HepG2 (cell line): ENCODE measurements around the gene RPS2. TPM values are rescaled to one million over a fixed set of nuclear protein-coding genes. Genes with fewer than 3 reads are reported as not detected.

ENCODE experiments used
- ATF7 ChIP-seq, 2 experiments: fragments of 450-650 bp in 1 of 2; sonication (generic) in 1 of 2; formaldehyde crosslinking in 1 of 2; IDR thresholded peaks; 2 replicates each; pipeline versions ENCODE4 v1.4.0 to v1.6.1; 2016 to 2020; ENCODE audit warnings: antibody characterized with exemption in 1 of 2, mild to moderate bottlenecking in 1 of 2, missing genetic modification reagents in 1 of 2
- BHLHE40 ChIP-seq: IDR thresholded peaks from 2 replicates; pipeline ENCODE4 v1.6.1; 2011; ENCODE audit warnings: low read length, improper control_type of control experiment
- CHCHD3 ChIP-seq: sonication (generic); formaldehyde crosslinking; IDR thresholded peaks from 2 replicates; pipeline ENCODE4 v1.8.0; 2022; ENCODE audit warnings: mild to moderate bottlenecking, missing genetic modification reagents, moderate library complexity
- DDIT3 ChIP-seq: sonication (generic); formaldehyde crosslinking; IDR thresholded peaks from 2 replicates; pipeline ENCODE4 v1.4.0; 2020; ENCODE audit warnings: mild to moderate bottlenecking, missing genetic modification reagents
- FIP1L1 ChIP-seq: fragments of 200-400 bp; formaldehyde crosslinking; IDR thresholded peaks from 2 replicates; pipeline ENCODE4 v1.6.1; 2018; ENCODE audit warnings: low read depth, mild to moderate bottlenecking, low read length, moderate library complexity, borderline replicate concordance; ENCODE audit not compliant: insufficient read depth
- KAT2B ChIP-seq: fragments of 150-350 bp; IDR thresholded peaks from 2 replicates; pipeline ENCODE4 v1.6.1; 2014; ENCODE audit warnings: low read depth, low read length, borderline replicate concordance
- MAF1 ChIP-seq: sonication (generic); formaldehyde crosslinking; IDR thresholded peaks from 2 replicates; pipeline ENCODE4 v1.5.0; 2020; ENCODE audit warnings: missing genetic modification reagents, borderline replicate concordance
- MATR3 ChIP-seq: sonication (generic); formaldehyde crosslinking; IDR thresholded peaks from 2 replicates; pipeline ENCODE4 v1.4.0; 2020; ENCODE audit warnings: missing genetic modification reagents
- MIER3 ChIP-seq: IDR thresholded peaks from 2 replicates; pipeline ENCODE4 v1.6.1; 2016; ENCODE audit warnings: missing compliant biosample characterization, borderline replicate concordance
- MTF2 ChIP-seq: sonication (generic); formaldehyde crosslinking; IDR thresholded peaks from 2 replicates; pipeline ENCODE4 v1.5.0; 2020; ENCODE audit warnings: missing genetic modification reagents, borderline replicate concordance
- NBN ChIP-seq: fragments of 450-650 bp; conservative IDR thresholded peaks from 2 replicates; pipeline ENCODE4 v1.6.1; 2017
- NFE2L1 ChIP-seq: sonication (generic); formaldehyde crosslinking; IDR thresholded peaks from 2 replicates; pipeline ENCODE4 v1.4.0; 2020; ENCODE audit warnings: missing genetic modification reagents, mild to moderate bottlenecking, borderline replicate concordance
- PCBP2 ChIP-seq: fragments of 200-400 bp; formaldehyde crosslinking; optimal IDR thresholded peaks from 2 replicates; pipeline ENCODE3; 2018; ENCODE audit warnings: low read length, low read depth; ENCODE audit not compliant: poor library complexity, severe bottlenecking
- PHF20 ChIP-seq: sonication (generic); formaldehyde crosslinking; IDR thresholded peaks from 2 replicates; pipeline ENCODE4 v1.5.0; 2020; ENCODE audit warnings: mild to moderate bottlenecking, missing genetic modification reagents
- PLRG1 ChIP-seq: fragments of 450-650 bp; conservative IDR thresholded peaks from 2 replicates; pipeline ENCODE4 v1.6.1; 2016
- POGZ ChIP-seq: sonication (generic); formaldehyde crosslinking; IDR thresholded peaks from 2 replicates; pipeline ENCODE4 v1.4.0; 2020; ENCODE audit warnings: mild to moderate bottlenecking, missing genetic modification reagents
- SALL2 ChIP-seq: sonication (generic); formaldehyde crosslinking; IDR thresholded peaks from 2 replicates; pipeline ENCODE4 v1.8.1; 2023; ENCODE audit warnings: mild to moderate bottlenecking, missing genetic modification reagents, inconsistent platforms
- SIN3A ChIP-seq: IDR thresholded peaks from 2 replicates; pipeline ENCODE4 v1.6.1; 2011; ENCODE audit warnings: low read depth, mild to moderate bottlenecking, control low read depth, low read length, borderline replicate concordance
- TGIF2 ChIP-seq: IDR thresholded peaks from 2 replicates; pipeline ENCODE4 v1.6.1; 2016; ENCODE audit warnings: control low read depth, missing compliant biosample characterization
- TRIM22 ChIP-seq: fragments of 450-650 bp; IDR thresholded peaks from 2 replicates; pipeline ENCODE4 v1.6.1; 2017
- XRCC5 ChIP-seq: fragments of 200-400 bp; formaldehyde crosslinking; optimal IDR thresholded peaks from 2 replicates; pipeline ENCODE3; 2017; ENCODE audit warnings: mild to moderate bottlenecking, low read length
- ZC3H4 ChIP-seq: sonication (generic); formaldehyde crosslinking; IDR thresholded peaks from 2 replicates; pipeline ENCODE4 v1.4.0; 2020; ENCODE audit warnings: missing genetic modification reagents, borderline replicate concordance
- ZFP1 ChIP-seq: IDR thresholded peaks from 2 replicates; pipeline ENCODE4 v1.6.1; 2016
- ZFX ChIP-seq: sonication (generic); formaldehyde crosslinking; IDR thresholded peaks from 2 replicates; pipeline ENCODE4 v1.4.0; 2020; ENCODE audit warnings: mild to moderate bottlenecking, low read depth, missing genetic modification reagents, moderate library complexity
- ZKSCAN5 ChIP-seq: sonication (generic); formaldehyde crosslinking; IDR thresholded peaks from 2 replicates; pipeline ENCODE4 v1.5.1; 2020; ENCODE audit warnings: mild to moderate bottlenecking, missing genetic modification reagents
- ZNF232 ChIP-seq: sonication (generic); formaldehyde crosslinking; IDR thresholded peaks from 2 replicates; pipeline ENCODE4 v1.4.0; 2020; ENCODE audit warnings: missing genetic modification reagents, borderline replicate concordance
- ZNF30 ChIP-seq: sonication (generic); formaldehyde crosslinking; IDR thresholded peaks from 2 replicates; pipeline ENCODE4 v1.5.0; 2020; ENCODE audit warnings: mild to moderate bottlenecking, missing genetic modification reagents
- ZNF446 ChIP-seq: sonication (generic); formaldehyde crosslinking; IDR thresholded peaks from 2 replicates; pipeline ENCODE4 v1.5.0; 2020; ENCODE audit warnings: mild to moderate bottlenecking, missing genetic modification reagents
- ZNF761 ChIP-seq: sonication (generic); formaldehyde crosslinking; conservative IDR thresholded peaks from 2 replicates; pipeline ENCODE4 v1.4.0; 2020; ENCODE audit warnings: mild to moderate bottlenecking, missing genetic modification reagents
- ZNF777 ChIP-seq: sonication (generic); formaldehyde crosslinking; IDR thresholded peaks from 2 replicates; pipeline ENCODE4 v1.4.0; 2020; ENCODE audit warnings: missing genetic modification reagents
- ZNF788 ChIP-seq: sonication (generic); formaldehyde crosslinking; IDR thresholded peaks from 2 replicates; pipeline ENCODE4 v1.5.0; 2020; ENCODE audit warnings: mild to moderate bottlenecking, missing genetic modification reagents, borderline replicate concordance
- ZSCAN25 ChIP-seq: sonication (generic); formaldehyde crosslinking; IDR thresholded peaks from 2 replicates; pipeline ENCODE4 v1.8.0; 2022; ENCODE audit warnings: mild to moderate bottlenecking, missing genetic modification reagents
- polyA plus RNA-seq, 8 experiments: library from polyadenylated mRNA; depleted of rRNA in 3 of 8; stranded (reverse) in 7 of 8; unstranded in 1 of 8; fragments of >200 nt; fragmentation: Illumina TruSeq in 4 of 8; extraction: Trizol in 4 of 8; gene quantifications; 2 replicates each; pipeline versions ENCODE4 v1.2.1 to v1.2.3, GENCODE V29; 2011 to 2016; ENCODE audit warnings: low read depth in 4 of 8, missing spikeins in 1 of 8, mixed read lengths in 1 of 8; ENCODE audit not compliant: insufficient read depth in 1 of 8
- total RNA-seq, 5 experiments: library from RNA; depleted of rRNA; stranded (reverse); fragments of >200 nt; fragmentation: Illumina TruSeq; extraction: Trizol; gene quantifications; 2 replicates each; pipeline ENCODE4 v1.2.3, GENCODE V29; 2016; ENCODE audit warnings: low read depth in 1 of 5

RPS2 gene
- total and polyA plus RNA-seq, 2 of the 13 experiments (the other 11 are each of a cell fraction or from before 2014, with no cell fraction given): 1,908 to 4,514 TPM

GRCh38 chr16:1983544-1984346 lies 19.1 kb upstream of the RPS2 start, which contains the start of gene GFER (continued):
- 0 out of 2 replicates have a peak, but pooled peaks have one; percentile 43 for TF ChIP-seq MATR3 (CRISPR knock-in tag)
- peak; percentile 40; the same call in 1 of the 2 replicates for TF ChIP-seq NFE2L1 (CRISPR knock-in tag)
- TF ChIP-seq ZC3H4: no peak
- peak; percentile 25; the same call in 1 of the 2 replicates for TF ChIP-seq POGZ (CRISPR knock-in tag)
- TF ChIP-seq MIER3: no peak
- peak; percentile 86 for TF ChIP-seq ZFX (CRISPR knock-in tag)
- TF ChIP-seq TGIF2 (CRISPR knock-in tag): peak; percentile 65; the same call in 1 of the 2 replicates
- peak; percentile 82 for TF ChIP-seq XRCC5
- TF ChIP-seq PCBP2: no peak
- peak; percentile 90 for TF ChIP-seq SALL2 (CRISPR knock-in tag)
- peak; percentile 74 for TF ChIP-seq ZNF788
- TF ChIP-seq ZNF446 (CRISPR knock-in tag): peak; percentile 11; the same call in 1 of the 2 replicates
- peak; percentile 21; the same call in 1 of the 2 replicates for TF ChIP-seq ZSCAN25 (CRISPR knock-in tag)
- TF ChIP-seq SIN3A: peak; percentile 63; the same call in 1 of the 2 replicates
- no peak; the same call in 1 of the 2 replicates for TF ChIP-seq ZFP1 (CRISPR knock-in tag)
- TF ChIP-seq NBN: no peak
- TF ChIP-seq CHCHD3 (CRISPR knock-in tag): no peak
- TF ChIP-seq TRIM22: no peak
- no peak for TF ChIP-seq MAF1 (CRISPR knock-in tag)
- TF ChIP-seq ATF7 (IDR thresholded peaks at IDR 0.05): no peak
- no peak for TF ChIP-seq ATF7 (CRISPR knock-in tag; IDR thresholded peaks at IDR 0.05)
- TF ChIP-seq ZNF30 (CRISPR knock-in tag): no peak
- no peak for TF ChIP-seq ZKSCAN5 (CRISPR knock-in tag)
- no peak for TF ChIP-seq PLRG1
- TF ChIP-seq BHLHE40: peak; percentile 53
- TF ChIP-seq FIP1L1: peak; percentile 82; the same call in 1 of the 2 replicates
- no peak; the same call in 1 of the 2 replicates for TF ChIP-seq MTF2 (CRISPR knock-in tag)
- no peak for TF ChIP-seq ZNF761 (CRISPR knock-in tag)
- no peak; the same call in 1 of the 2 replicates for TF ChIP-seq ZNF232 (CRISPR knock-in tag)
- TF ChIP-seq PHF20 (CRISPR knock-in tag): peak; percentile 77
- TF ChIP-seq DDIT3 (CRISPR knock-in tag): no peak
- TF ChIP-seq KAT2B: no peak
- TF ChIP-seq ZNF777: peak; percentile 83
